Upper lobe of left lung (tissue), 6 donors: Measurements from ENCODE around the gene CCDC18. TPM values are rescaled to one million over a fixed set of nuclear protein-coding genes. Genes with fewer than 3 reads are reported as not detected.

ENCODE experiments used
- ATAC-seq, 2 donors: fragments of 200-7000 bp; cut with Tn5 transposase; one replicate each; pipeline ENCODE4 v1.9.1; 2022; ENCODE audit warnings: mild to moderate bottlenecking in 2 of 2, moderate library complexity in 2 of 2; ENCODE audit not compliant: low FRiP score in 2 of 2
- DNase-seq, 2 donors: peaks; one replicate each; pipeline ENCODE4 v3.0.0-alpha.2; 2019 to 2020
- H3K27ac ChIP-seq, 4 donors: fragments of 200-600 bp; sonication (generic); one replicate each; pipeline ENCODE4 v1.5.1; 2016 to 2019
- H3K27me3 ChIP-seq, 4 donors: fragments of 200-600 bp; sonication (generic); one replicate each; pipeline ENCODE4 v1.5.1; 2017 to 2019
- H3K36me3 ChIP-seq, 4 donors: fragments of 200-600 bp; sonication (generic); one replicate each; pipeline ENCODE4 v1.5.1; 2016 to 2019
- H3K4me1 ChIP-seq, 4 donors: fragments of 200-600 bp; sonication (generic); one replicate each; pipeline ENCODE4 v1.5.1; 2018 to 2019
- H3K4me3 ChIP-seq, 4 donors: fragments of 200-600 bp; sonication (generic); one replicate each; pipeline ENCODE4 v1.5.1; 2017 to 2019; ENCODE audit warnings: mild to moderate bottlenecking in 2 of 4, moderate library complexity in 1 of 4
- H3K9me3 ChIP-seq, 4 donors: fragments of 200-600 bp; sonication (generic); one replicate each; pipeline ENCODE4 v1.5.1; 2018 to 2019
- EP300 ChIP-seq, 4 donors: sonication (generic); formaldehyde crosslinking; IDR thresholded peaks; one replicate each; pipeline ENCODE4 v1.5.1; 2017; ENCODE audit warnings: antibody characterized with exemption in 4 of 4, control low read depth in 2 of 4
- POLR2A ChIP-seq, 4 donors: fragments of 450-650 bp; IDR thresholded peaks; one replicate each; pipeline ENCODE4 v1.5.1; 2016 to 2017; ENCODE audit warnings: antibody characterized with exemption in 4 of 4, mild to moderate bottlenecking in 2 of 4
- POLR2AphosphoS5 ChIP-seq, 2 donors: sonication (generic); formaldehyde crosslinking; IDR thresholded peaks; one replicate each; pipeline ENCODE4 v1.5.1; 2017; ENCODE audit warnings: antibody characterized with exemption in 2 of 2
- WGBS, 2 donors: methylation state at CpG; one replicate each; pipeline ENCODE4 v1.1.5; 2017 to 2018; 5-methylcytosine and 5-hydroxymethylcytosine counted together
- total RNA-seq, 6 donors: library from RNA; depleted of rRNA in 4 of 6; stranded (reverse); fragments of >200 nt in 4 of 6; gene quantifications; one replicate each; pipeline versions ENCODE4 v1.1.0 to v1.2.1, GENCODE V29; 2016 to 2021
- TF ChIP-seq, protein P1 (sequence below), 6 experiments: fragments of 450-650 bp in 4 of 6; fragments of 200-600 bp in 2 of 6; sonication (generic) in 2 of 6; IDR thresholded peaks; one replicate each; pipeline ENCODE4 v1.5.1; 2016 to 2019; ENCODE audit warnings: antibody characterized with exemption in 6 of 6
- donor health status: DM: no; HTN: no; CAD: no; lungs with moderate emphysema.
- donor health status: DM: no; HTN: yes; CAD: no; lungs with severe emphysema.

CCDC18 gene
- total RNA-seq, 6 donors from 2014 or later, result 4.1 to 14.1 (median 6.4) TPM

DNA sequence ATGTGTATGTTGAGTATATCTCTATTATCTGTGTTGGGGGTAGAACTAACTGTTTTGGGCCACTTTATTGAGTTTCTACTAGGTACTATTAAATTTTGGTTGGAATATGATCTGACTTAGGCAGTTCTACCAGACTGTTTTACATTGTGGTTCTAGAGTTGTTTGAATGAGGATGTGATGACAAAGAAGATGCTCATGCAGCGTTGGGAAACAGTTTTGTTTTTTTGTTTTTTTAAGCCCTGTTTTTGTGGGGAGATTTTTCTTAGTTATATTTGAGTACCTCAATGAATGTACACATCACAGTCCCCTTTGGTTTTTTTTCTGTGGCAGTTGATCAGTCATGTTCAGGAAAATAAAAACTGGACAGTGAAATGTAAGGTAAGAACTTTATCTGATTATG lies 40.4 kb upstream of the CCDC18 start:
- H3K27me3 ChIP-seq, result no peaks in the 10 kb centered on the region
- no peak for DNase-seq
- H3K27ac ChIP-seq, result no peak overlapping the region
- no peak for ATAC-seq
- peaks cover 0 to 49% (median 15%) of the 10 kb centered on the region in 4 donors for H3K36me3 ChIP-seq
- H3K4me1 ChIP-seq, result no peaks in the 10 kb centered on the region
- H3K4me3 ChIP-seq, result no peak overlapping the region
- H3K9me3 ChIP-seq, result no peaks in the 10 kb centered on the region
- TF ChIP-seq, protein P1, sequence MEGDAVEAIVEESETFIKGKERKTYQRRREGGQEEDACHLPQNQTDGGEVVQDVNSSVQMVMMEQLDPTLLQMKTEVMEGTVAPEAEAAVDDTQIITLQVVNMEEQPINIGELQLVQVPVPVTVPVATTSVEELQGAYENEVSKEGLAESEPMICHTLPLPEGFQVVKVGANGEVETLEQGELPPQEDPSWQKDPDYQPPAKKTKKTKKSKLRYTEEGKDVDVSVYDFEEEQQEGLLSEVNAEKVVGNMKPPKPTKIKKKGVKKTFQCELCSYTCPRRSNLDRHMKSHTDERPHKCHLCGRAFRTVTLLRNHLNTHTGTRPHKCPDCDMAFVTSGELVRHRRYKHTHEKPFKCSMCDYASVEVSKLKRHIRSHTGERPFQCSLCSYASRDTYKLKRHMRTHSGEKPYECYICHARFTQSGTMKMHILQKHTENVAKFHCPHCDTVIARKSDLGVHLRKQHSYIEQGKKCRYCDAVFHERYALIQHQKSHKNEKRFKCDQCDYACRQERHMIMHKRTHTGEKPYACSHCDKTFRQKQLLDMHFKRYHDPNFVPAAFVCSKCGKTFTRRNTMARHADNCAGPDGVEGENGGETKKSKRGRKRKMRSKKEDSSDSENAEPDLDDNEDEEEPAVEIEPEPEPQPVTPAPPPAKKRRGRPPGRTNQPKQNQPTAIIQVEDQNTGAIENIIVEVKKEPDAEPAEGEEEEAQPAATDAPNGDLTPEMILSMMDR (IDR thresholded peaks at IDR 0.05), result no peak
- no peak for TF ChIP-seq EP300 (IDR thresholded peaks at IDR 0.05)
- no peak for TF ChIP-seq POLR2A (IDR thresholded peaks at IDR 0.05)
- no peak for TF ChIP-seq POLR2AphosphoS5 (IDR thresholded peaks at IDR 0.05)
- WGBS, 2 donors, result 88 to 94% methylated on average over 1 of the region's 1 CpG

DNA sequence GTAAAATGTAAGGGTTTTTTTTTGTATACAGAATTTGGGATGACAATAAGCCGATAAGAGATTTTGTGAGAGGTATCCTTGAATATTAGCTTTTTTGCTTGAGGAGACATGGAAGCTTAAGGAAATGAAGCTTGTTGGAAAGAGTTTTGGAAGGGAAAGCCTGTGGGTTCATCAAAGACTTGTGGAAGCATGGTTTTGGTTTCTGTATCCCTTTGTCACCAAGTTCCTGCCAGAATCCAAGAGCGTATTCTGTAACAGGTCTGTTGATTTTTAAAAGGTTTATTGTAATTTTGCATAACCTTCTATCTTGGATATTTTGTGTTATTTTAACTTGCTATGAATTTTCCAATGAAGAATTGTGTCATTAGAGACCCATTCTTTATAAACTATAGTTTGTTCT lies 38.4 kb upstream of the CCDC18 start:
- Histone ChIP-seq H3K27me3 (no peaks in the 10 kb centered on the region), H3K4me1 (no peaks in the 10 kb centered on the region), H3K4me3 (no peak overlapping the region), H3K36me3 (peaks cover 0 to 29% (median 7%) of the 10 kb centered on the region in 4 donors), H3K27ac (no peak overlapping the region), H3K9me3 (no peaks in the 10 kb centered on the region)
- 94 to 95% methylated on average over 2 of the region's 2 CpGs for whole genome bisulfite sequencing, 2 donors
- no peak for DNase-seq
- TF ChIP-seq POLR2A (IDR thresholded peaks at IDR 0.05), result no peak
- TF ChIP-seq, protein P1 (IDR thresholded peaks at IDR 0.05), result no peak
- TF ChIP-seq POLR2AphosphoS5 (IDR thresholded peaks at IDR 0.05), result no peak
- no peak for TF ChIP-seq EP300 (IDR thresholded peaks at IDR 0.05)
- ATAC-seq, result no peak

DNA sequence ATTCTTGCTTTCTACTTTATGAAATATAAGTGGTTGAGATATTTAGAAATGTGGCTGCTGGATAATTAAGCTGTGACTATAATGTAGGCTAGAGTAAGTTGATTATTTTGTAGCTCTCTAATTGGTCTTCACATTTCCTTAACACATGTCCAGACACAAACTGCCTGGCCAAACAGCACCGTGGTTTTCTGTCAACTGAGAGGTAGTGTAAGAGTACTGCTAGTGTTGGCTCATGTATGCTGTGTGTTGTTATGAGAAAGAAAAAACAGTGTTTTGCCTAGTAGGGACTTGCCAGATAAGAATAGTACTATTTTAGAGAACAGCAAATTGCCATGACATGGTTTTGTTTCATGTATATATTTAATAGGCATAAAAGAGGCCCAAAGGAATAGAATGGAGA lies 37.4 kb upstream of the CCDC18 start:
- Histone ChIP-seq H3K9me3 (no peaks in the 10 kb centered on the region), H3K27me3 (no peaks in the 10 kb centered on the region), H3K4me3 (no peak overlapping the region), H3K36me3 (peaks cover 0 to 25% (median 3%) of the 10 kb centered on the region in 4 donors), H3K27ac (no peak overlapping the region), H3K4me1 (no peaks in the 10 kb centered on the region)
- ATAC-seq (no peak), DNase-seq (no peak)
- TF ChIP-seq POLR2A (IDR thresholded peaks at IDR 0.05) (no peak), EP300 (IDR thresholded peaks at IDR 0.05) (no peak), POLR2AphosphoS5 (IDR thresholded peaks at IDR 0.05) (no peak)
- WGBS, 2 donors, result 59 to 62% methylated on average over 1 of the region's 1 CpG

DNA sequence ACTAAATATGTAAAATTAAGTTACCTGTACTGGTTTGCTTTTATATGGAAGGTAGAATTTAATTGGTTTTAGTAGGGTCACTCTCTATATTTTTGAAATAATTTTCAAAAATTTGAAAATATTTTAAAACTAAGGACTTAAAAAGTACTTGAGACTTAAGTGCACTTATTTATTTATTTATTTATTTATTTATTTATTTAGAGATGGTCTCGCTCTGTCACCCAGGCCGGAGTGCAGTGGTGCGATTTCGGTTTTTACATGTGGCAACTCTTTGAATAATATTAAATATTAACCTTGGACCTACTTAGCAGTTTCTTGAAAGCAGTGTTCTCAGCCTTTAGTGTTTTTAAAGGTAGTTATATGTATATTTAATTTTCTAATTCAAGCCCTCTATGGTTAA lies 36.8 kb upstream of the CCDC18 start:
- no peaks in the 10 kb centered on the region for H3K4me1 ChIP-seq
- H3K27me3 ChIP-seq, result no peaks in the 10 kb centered on the region
- 78 to 83% methylated on average over 4 of the region's 4 CpGs for WGBS, 2 donors
- peaks cover 0 to 24% (median 3%) of the 10 kb centered on the region in 4 donors for H3K36me3 ChIP-seq
- DNase-seq (no peak), ATAC-seq (no peak)
- no peak overlapping the region for H3K27ac ChIP-seq
- no peak overlapping the region for H3K4me3 ChIP-seq
- TF ChIP-seq, protein P1 (IDR thresholded peaks at IDR 0.05), result no peak
- no peak for TF ChIP-seq POLR2AphosphoS5 (IDR thresholded peaks at IDR 0.05)
- TF ChIP-seq EP300 (IDR thresholded peaks at IDR 0.05), result no peak
- TF ChIP-seq POLR2A (IDR thresholded peaks at IDR 0.05), result no peak
- no peaks in the 10 kb centered on the region for H3K9me3 ChIP-seq

DNA sequence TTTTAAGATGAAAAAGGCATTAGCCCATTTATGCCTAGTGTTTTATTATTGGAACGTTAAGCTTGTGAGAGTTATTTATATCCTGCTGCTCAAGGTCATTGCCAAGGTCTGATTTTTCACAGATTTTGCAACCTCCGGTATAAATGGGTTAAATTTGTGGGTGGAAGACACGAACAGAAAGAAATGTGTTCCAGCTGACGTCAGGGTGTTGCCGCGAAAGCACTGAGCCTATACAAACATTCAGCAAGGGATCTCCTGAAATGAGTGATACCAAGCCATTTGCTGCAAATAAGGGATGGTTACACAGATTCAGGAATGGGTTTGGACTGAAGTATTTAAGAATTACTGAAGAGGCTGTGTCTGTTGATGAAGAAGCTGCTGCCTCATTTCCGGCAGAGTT lies 32.5 kb upstream of the CCDC18 start:
- Histone ChIP-seq H3K27me3 (no peaks in the 10 kb centered on the region), H3K9me3 (no peaks in the 10 kb centered on the region), H3K4me1 (no peaks in the 10 kb centered on the region), H3K27ac (no peak overlapping the region), H3K4me3 (no peak overlapping the region), H3K36me3 (peaks cover 0 to 48% (median 4%) of the 10 kb centered on the region in 4 donors)
- 61 to 67% methylated on average over 7 of the region's 7 CpGs for WGBS, 2 donors
- TF ChIP-seq EP300 (IDR thresholded peaks at IDR 0.05), result no peak
- TF ChIP-seq, protein P1 (IDR thresholded peaks at IDR 0.05), result no peak
- TF ChIP-seq POLR2AphosphoS5 (IDR thresholded peaks at IDR 0.05), result no peak
- TF ChIP-seq POLR2A (IDR thresholded peaks at IDR 0.05), result no peak
- DNase-seq (no peak), ATAC-seq (no peak)
